HepG2 (cell line): ENCODE measurements around the gene EMP2. TPM values are rescaled to one million over a fixed set of nuclear protein-coding genes. Genes with fewer than 3 reads are reported as not detected.

Experiments
- ATAC-seq: fragments of 200-7000 bp; cut with Tn5 transposase; 3 replicates; pipeline ENCODE4 v1.9.1; 2020; ENCODE audit warnings: mild to moderate bottlenecking, moderate library complexity
- BruUV-seq: library from RNA; stranded (reverse); fragments of 400-500 nt; replicated peaks from 2 replicates; lab custom pipeline; 2021; lab: Mats Ljungman, UMichigan
- CTCF ChIA-PET: fragments of 300-600 bp; formaldehyde crosslinking; extraction: SDS; loops from one replicate; lab custom pipeline; 2021; ENCODE audit warnings: low total read pairs, inconsistent platforms, low intra/inter-chr PET ratio; lab: Yijun Ruan, JAX
- POLR2A ChIA-PET: fragments of 350-600 bp; sonication (Branson Sonifier 250); formaldehyde crosslinking; loops from one replicate; lab custom pipeline; 2020; ENCODE audit warnings: antibody characterized with exemption, inconsistent platforms; lab: Yijun Ruan, JAX
- DNase-seq: peaks from one replicate; pipeline ENCODE4 v3.0.0-alpha.2; 2015; ENCODE audit warnings: low spot score
- FAIRE-seq: peaks from 3 replicates; lab custom pipeline; 2011; peaks lifted over from hg19 to GRCh38; lab: Jason Lieb, UNC
- H2AFZ ChIP-seq: one replicate; pipeline ENCODE4 v1.6.1; 2011; ENCODE audit warnings: low read length, inconsistent platforms
- H3K27ac ChIP-seq: fragments of 300-600 bp; 3 replicates; pipeline ENCODE4 v1.8.0; 2011; ENCODE audit warnings: mixed run types, mild to moderate bottlenecking, mixed read lengths, low read length, inconsistent platforms; ENCODE audit not compliant: insufficient read depth; ENCODE audit errors: extremely low read length
- H3K27me3 ChIP-seq, 2 experiments: fragments of 200-600 bp in 1 of 2; 2 replicates in 1 of 2; 3 replicates in 1 of 2; pipeline versions ENCODE4 v1.6.0 to v1.8.0; 2011; ENCODE audit warnings: low read length in 2 of 2, mild to moderate bottlenecking in 2 of 2, moderate library complexity in 2 of 2, inconsistent platforms in 1 of 2; ENCODE audit not compliant: insufficient read depth in 2 of 2, control insufficient read depth in 1 of 2
- H3K36me3 ChIP-seq, 2 experiments: fragments of 200-600 bp in 1 of 2; replicated peaks in 1 of 2; 2 replicates in 1 of 2; 3 replicates in 1 of 2; pipeline versions ENCODE4 v1.5.1 to v1.8.0; 2011; ENCODE audit warnings: low read length in 2 of 2, inconsistent platforms in 1 of 2; ENCODE audit not compliant: insufficient read depth in 2 of 2, control insufficient read depth in 1 of 2
- H3K4me1 ChIP-seq: 2 replicates; pipeline ENCODE4 v1.5.1; 2012; ENCODE audit warnings: low read length, inconsistent platforms; ENCODE audit not compliant: insufficient read depth
- H3K4me2 ChIP-seq: 2 replicates; pipeline ENCODE4 v1.6.0; 2011; ENCODE audit warnings: low read depth, low read length, inconsistent platforms
- H3K4me3 ChIP-seq, 3 experiments: fragments of 200-600 bp in 1 of 3; sonication (generic), shearing (Covaris generic) in 1 of 3; replicated peaks in 1 of 3; 2 replicates each; pipeline ENCODE4 v1.5.1; 2011 to 2016; ENCODE audit warnings: low read length in 3 of 3, inconsistent platforms in 2 of 3, low read depth in 2 of 3, mild to moderate bottlenecking in 2 of 3, control low read depth in 1 of 3, mixed read lengths in 1 of 3; ENCODE audit not compliant: insufficient read depth in 1 of 3
- H3K79me2 ChIP-seq: one replicate; pipeline ENCODE4 v1.6.1; 2011; ENCODE audit warnings: low read length, inconsistent platforms; ENCODE audit not compliant: insufficient read depth
- H3K9ac ChIP-seq: 2 replicates; pipeline ENCODE4 v1.6.0; 2011; ENCODE audit warnings: mild to moderate bottlenecking, low read depth, low read length, inconsistent platforms; ENCODE audit not compliant: insufficient read depth
- H3K9me3 ChIP-seq: 2 replicates; pipeline ENCODE4 v1.5.1; 2012; ENCODE audit warnings: mild to moderate bottlenecking, low read length
- H4K20me1 ChIP-seq: 2 replicates; pipeline ENCODE4 v1.6.0; 2011; ENCODE audit warnings: inconsistent platforms, mild to moderate bottlenecking, low read length, moderate library complexity; ENCODE audit not compliant: insufficient read depth
- BCL6 ChIP-seq: IDR thresholded peaks from 2 replicates; pipeline ENCODE4 v1.6.1; 2016; ENCODE audit warnings: missing genetic modification reagents, missing compliant biosample characterization
- FOSL2 ChIP-seq: sonication (generic); formaldehyde crosslinking; IDR thresholded peaks from 2 replicates; pipeline ENCODE4 v1.4.0; 2020; ENCODE audit warnings: missing genetic modification reagents
- IRX3 ChIP-seq: sonication (generic); formaldehyde crosslinking; IDR thresholded peaks from 2 replicates; pipeline ENCODE4 v1.8.1; 2023; ENCODE audit warnings: mild to moderate bottlenecking, low read depth, missing genetic modification reagents, borderline replicate concordance
- KLF16 ChIP-seq, 2 experiments: sonication (generic) in 1 of 2; formaldehyde crosslinking in 1 of 2; IDR thresholded peaks; 2 replicates each; pipeline versions ENCODE4 v1.6.1 to v1.8.0; 2016 to 2023; ENCODE audit warnings: missing genetic modification reagents in 2 of 2, missing compliant biosample characterization in 1 of 2
- LRRFIP1 ChIP-seq: sonication (generic); formaldehyde crosslinking; conservative IDR thresholded peaks from 2 replicates; pipeline ENCODE4 v1.4.0; 2020; ENCODE audit warnings: missing genetic modification reagents
- MAFG ChIP-seq: sonication (generic); formaldehyde crosslinking; IDR thresholded peaks from 2 replicates; pipeline ENCODE4 v1.5.1; 2020; ENCODE audit warnings: mild to moderate bottlenecking, missing genetic modification reagents
- MAFK ChIP-seq, 2 experiments: IDR thresholded peaks in 1 of 2; conservative IDR thresholded peaks in 1 of 2; 2 replicates each; pipeline ENCODE4 v1.6.1; 2011; ENCODE audit warnings: improper control_type of control experiment in 2 of 2, low read length in 2 of 2
- PAWR ChIP-seq: sonication (generic); formaldehyde crosslinking; IDR thresholded peaks from 2 replicates; pipeline ENCODE4 v1.4.0; 2020; ENCODE audit warnings: missing genetic modification reagents, mild to moderate bottlenecking, borderline replicate concordance
- PHB2 ChIP-seq: fragments of 450-650 bp; IDR thresholded peaks from 2 replicates; pipeline ENCODE4 v1.6.1; 2018; ENCODE audit not compliant: partially characterized antibody
- POLR2AphosphoS2 ChIP-seq: IDR thresholded peaks from 2 replicates; pipeline ENCODE4 v1.6.1; 2011; ENCODE audit warnings: low read depth, low read length, improper control_type of control experiment
- PRPF4 ChIP-seq: fragments of 200-400 bp; formaldehyde crosslinking; IDR thresholded peaks from 2 replicates; pipeline ENCODE4 v1.6.1; 2016; ENCODE audit warnings: low read length, low read depth; ENCODE audit not compliant: poor library complexity, severe bottlenecking
- SP2 ChIP-seq: sonication (generic); formaldehyde crosslinking; IDR thresholded peaks from 2 replicates; pipeline ENCODE4 v1.5.1; 2020; ENCODE audit warnings: mild to moderate bottlenecking, missing genetic modification reagents
- STAT5B ChIP-seq: sonication (generic); formaldehyde crosslinking; IDR thresholded peaks from 2 replicates; pipeline ENCODE4 v1.4.0; 2020; ENCODE audit warnings: missing genetic modification reagents
- ZBTB46 ChIP-seq: sonication (generic); formaldehyde crosslinking; IDR thresholded peaks from 2 replicates; pipeline ENCODE4 v1.4.0; 2020; ENCODE audit warnings: mild to moderate bottlenecking, missing genetic modification reagents, borderline replicate concordance
- ZC3H4 ChIP-seq: sonication (generic); formaldehyde crosslinking; IDR thresholded peaks from 2 replicates; pipeline ENCODE4 v1.4.0; 2020; ENCODE audit warnings: missing genetic modification reagents, borderline replicate concordance
- ZNF205 ChIP-seq: IDR thresholded peaks from 2 replicates; pipeline ENCODE4 v1.6.1; 2018; ENCODE audit warnings: missing biosample characterization, missing genetic modification reagents
- ZNF331 ChIP-seq: sonication (generic); formaldehyde crosslinking; IDR thresholded peaks from 2 replicates; pipeline ENCODE4 v1.4.0; 2020; ENCODE audit warnings: missing genetic modification reagents
- ZNF720 ChIP-seq: sonication (generic); formaldehyde crosslinking; IDR thresholded peaks from 2 replicates; pipeline ENCODE4 v1.4.0; 2020; ENCODE audit warnings: missing genetic modification reagents
- ZSCAN31 ChIP-seq: sonication (generic); formaldehyde crosslinking; IDR thresholded peaks from 2 replicates; pipeline ENCODE4 v1.5.0; 2020; ENCODE audit warnings: low read depth, mild to moderate bottlenecking, missing genetic modification reagents
- WGBS: methylation state at CpG from one replicate; pipeline ENCODE4 v1.1.6; 2017; ENCODE audit warnings: low lambda C conversion rate; 5-methylcytosine and 5-hydroxymethylcytosine counted together
- in situ Hi-C: cut with HindIII; loops from 2 replicates; pipeline ENCODE4 v1.10.0; 2017; ENCODE audit warnings: low pct_unique_long_range_greater_than_20kb; ENCODE audit not compliant: extremely low pct_ligation_motif_present
- intact Hi-C: fragments of 100-400 bp; cut with micrococcal nuclease; formaldehyde crosslinking; loops from one replicate; pipeline ENCODE4 v1.10.0; 2022; ENCODE audit not compliant: unreplicated experiment
- polyA plus RNA-seq, 8 experiments: library from polyadenylated mRNA; depleted of rRNA in 3 of 8; stranded (reverse) in 7 of 8; unstranded in 1 of 8; fragments of >200 nt; fragmentation: Illumina TruSeq in 4 of 8; extraction: Trizol in 4 of 8; gene quantifications; 2 replicates each; pipeline versions ENCODE4 v1.2.1 to v1.2.3, GENCODE V29; 2011 to 2016; ENCODE audit warnings: low read depth in 4 of 8, missing spikeins in 1 of 8, mixed read lengths in 1 of 8; ENCODE audit not compliant: insufficient read depth in 1 of 8
- total RNA-seq, 5 experiments: library from RNA; depleted of rRNA; stranded (reverse); fragments of >200 nt; fragmentation: Illumina TruSeq; extraction: Trizol; gene quantifications; 2 replicates each; pipeline ENCODE4 v1.2.3, GENCODE V29; 2016; ENCODE audit warnings: low read depth in 1 of 5

EMP2 gene
- total and polyA plus RNA-seq, 2 of the 13 experiments (the other 11 are each of a cell fraction or from before 2014, with no cell fraction given): 24.6 to 91.2 TPM

GRCh38 chr16:10500582-10500981 lies 79.8 kb downstream of the EMP2 start:
- Histone ChIP-seq H2AFZ (no peak overlapping the region), H3K79me2 (no peaks in the 10 kb centered on the region), H4K20me1 (no peaks in the 10 kb centered on the region), H3K9ac (no peak overlapping the region), H3K4me3 (no peak overlapping the region), H3K27me3 (0 out of 5 replicates have a peak, but pooled peaks cover 0 to 4% of the 10 kb centered on the region in 2 experiments), H3K4me1 (peaks cover 14% of the 10 kb centered on the region; the same call in 1 of the 2 replicates), H3K36me3 (no peaks in the 10 kb centered on the region), H3K27ac (no peak overlapping the region), H3K9me3 (no peaks in the 10 kb centered on the region), H3K4me2 (no peak overlapping the region)
- ChIA-PET CTCF (no interaction called here), POLR2A (no interaction called here)
- in situ Hi-C loops (no loop called here), intact Hi-C loops (no loop called here)
- WGBS: 93% methylated on average over 3 of the region's 3 CpGs
- DNase-seq (no peak), FAIRE-seq (no peak), ATAC-seq (no peak)
- BruUV-seq: no TSS peak
- TF ChIP-seq PAWR (CRISPR knock-in tag): no peak
- TF ChIP-seq ZBTB46 (CRISPR knock-in tag): no peak
- TF ChIP-seq ZNF331 (CRISPR knock-in tag): no peak
- no peak for TF ChIP-seq PHB2
- TF ChIP-seq PRPF4: no peak
- no peak for TF ChIP-seq ZSCAN31 (CRISPR knock-in tag)
- no peak for TF ChIP-seq IRX3 (CRISPR knock-in tag)
- no peak for TF ChIP-seq ZNF720 (CRISPR knock-in tag)
- TF ChIP-seq ZC3H4: no peak
- TF ChIP-seq MAFG (CRISPR knock-in tag): no peak
- no peak for TF ChIP-seq MAFK (conservative IDR thresholded peaks at IDR 0.05 in 1 of 2, IDR thresholded peaks at IDR 0.05 in 1 of 2; ENCODE audit: low read length in 2 of 2)
- no peak for TF ChIP-seq BCL6 (CRISPR knock-in tag)
- TF ChIP-seq ZNF205: no peak
- no peak for TF ChIP-seq FOSL2 (CRISPR knock-in tag)
- TF ChIP-seq LRRFIP1 (CRISPR knock-in tag): no peak
- no peak for TF ChIP-seq POLR2AphosphoS2
- TF ChIP-seq STAT5B (CRISPR knock-in tag): no peak
- TF ChIP-seq KLF16 (CRISPR knock-in tag; IDR thresholded peaks at IDR 0.05): no peak
- no peak for TF ChIP-seq SP2 (CRISPR knock-in tag)
